ENCODE data around the gene ZNF28.
"Not testable (repeated sequence)": the region's sequence is repeated elsewhere in the genome, so short reads cannot be mapped to it uniquely, and the experiment has no call there.

ZNF28 gene

GRCh38 chr19:52786464-52787354, 34.7 kb downstream of the ZNF28 start, which contains the start of gene ZNF600:
TSS of gene ZNF600 (minus strand) at chr19:52786791. CDS start at chr19:52778888, 7,903 bp downstream.
- Histone ChIP-seq H3K18ac (ENCODE audit: low read depth in 1 of 2, low read length in 2 of 2) (peak within 1 kb of the TSS in 1 of 2 experiments; percentile 1), H2BK120ac (ENCODE audit: low read depth, low read length) (peak within 1 kb of the TSS; percentile 37), H3K23ac (ENCODE audit: low read length in 2 of 2) (peak within 1 kb of the TSS in 1 of 2 experiments; percentile 0), H2BK15ac (ENCODE audit: low read depth, poor library complexity, severe bottlenecking) (peak within 1 kb of the TSS; percentile 70), H4K8ac (ENCODE audit: low read length) (peak within 1 kb of the TSS; percentile 80), H3K9ac (ENCODE audit: low read length) (peak within 1 kb of the TSS; percentile 89), H2AFZ (ENCODE audit: low read depth, low read length) (peak within 1 kb of the TSS; percentile 83), H3K9me3 (ENCODE audit: control insufficient read depth, low read length) (peaks cover 10% of the 10 kb centered on the region), H3K4me3 (ENCODE audit: insufficient read depth in 1 of 2, low read depth in 1 of 2, low read length in 2 of 2) (peak within 1 kb of the TSS; percentile 67 to 87), H3K4me2 (ENCODE audit: low read length, poor library complexity, severe bottlenecking) (peak within 1 kb of the TSS; percentile 91)
- 2% methylated on average over 45 of the region's 47 CpGs for WGBS
- H2AK5ac ChIP-seq (ENCODE audit: low read length, severe bottlenecking); H4K91ac ChIP-seq (ENCODE audit: low read length); H3K36me3 ChIP-seq (ENCODE audit: control insufficient read depth in 1 of 2, insufficient read depth in 2 of 2, low read depth in 1 of 2, low read length in 2 of 2); H3K14ac ChIP-seq (ENCODE audit: low read length in 2 of 2); H3K4ac ChIP-seq (ENCODE audit: low read depth in 1 of 2, low read length in 2 of 2); H3K27me3 ChIP-seq (ENCODE audit: control insufficient read depth in 1 of 2, insufficient read depth in 1 of 2, low read length in 2 of 2); H3K4me1 ChIP-seq (ENCODE audit: control insufficient read depth, insufficient read depth, low read depth, low read length); H3K27ac ChIP-seq (ENCODE audit: low read length, poor library complexity, severe bottlenecking); H2BK12ac ChIP-seq (ENCODE audit: low read length in 2 of 2); H3K79me1 ChIP-seq (replicated peaks; ENCODE audit: low read length, poor library complexity, severe bottlenecking); H2BK5ac ChIP-seq (ENCODE audit: low read depth, low read length, poor library complexity, severe bottlenecking): not testable (repeated sequence)
- peak; percentile 75 for DNase-seq

- no peak overlapping the region for H2BK12ac ChIP-seq (ENCODE audit: low read length in 2 of 2)
- H2AK5ac ChIP-seq (ENCODE audit: low read length, severe bottlenecking) = no peak overlapping the region
- peaks cover 14% of the 10 kb centered on the region for H3K79me1 ChIP-seq (replicated peaks; ENCODE audit: low read length, poor library complexity, severe bottlenecking)
- peak overlapping the region in 1 of 2 experiments; percentile 1 for H3K18ac ChIP-seq (ENCODE audit: low read depth in 1 of 2, low read length in 2 of 2)
- H3K4me3 ChIP-seq (ENCODE audit: insufficient read depth in 1 of 2, low read depth in 1 of 2, low read length in 2 of 2) = peak overlapping the region; percentile 67 to 87
- peak overlapping the region; percentile 83 for H2AFZ ChIP-seq (ENCODE audit: low read depth, low read length)
- no peaks in the 10 kb centered on the region for H3K27me3 ChIP-seq (ENCODE audit: control insufficient read depth in 1 of 2, insufficient read depth in 1 of 2, low read length in 2 of 2)
- peak overlapping the region in 1 of 2 experiments; percentile 0 for H3K23ac ChIP-seq (ENCODE audit: low read length in 2 of 2)
- peak overlapping the region; percentile 91 for H3K4me2 ChIP-seq (ENCODE audit: low read length, poor library complexity, severe bottlenecking)
- peaks cover 4% of the 10 kb centered on the region for H3K4me1 ChIP-seq (ENCODE audit: control insufficient read depth, insufficient read depth, low read depth, low read length)
- no peak overlapping the region for H4K91ac ChIP-seq (ENCODE audit: low read length)
- peak overlapping the region; percentile 57 for H4K8ac ChIP-seq (ENCODE audit: low read length)
- no peak overlapping the region for H3K4ac ChIP-seq (ENCODE audit: low read depth in 1 of 2, low read length in 2 of 2)
- no peak overlapping the region for H3K14ac ChIP-seq (ENCODE audit: low read length in 2 of 2)
- H3K9ac ChIP-seq (ENCODE audit: low read length) = peak overlapping the region; percentile 89
- 6% methylated on average over 21 of the region's 23 CpGs for WGBS
- peaks cover 3 to 10% of the 10 kb centered on the region in 2 experiments for H3K36me3 ChIP-seq (ENCODE audit: control insufficient read depth in 1 of 2, insufficient read depth in 2 of 2, low read depth in 1 of 2, low read length in 2 of 2)
- H2BK15ac ChIP-seq (ENCODE audit: low read depth, poor library complexity, severe bottlenecking) = peak overlapping the region; percentile 70
- peak overlapping the region; percentile 37 for H2BK120ac ChIP-seq (ENCODE audit: low read depth, low read length)
- peaks cover 9% of the 10 kb centered on the region for H3K9me3 ChIP-seq (ENCODE audit: control insufficient read depth, low read length)
- no peak overlapping the region for H3K27ac ChIP-seq (ENCODE audit: low read length, poor library complexity, severe bottlenecking)
- DNase-seq = no peak
- no peak overlapping the region for H2BK5ac ChIP-seq (ENCODE audit: low read depth, low read length, poor library complexity, severe bottlenecking)
Measured at GRCh38 chr19:52786078-52786463, 35.4 kb downstream of the ZNF28 start.

- no peak overlapping the region for H3K18ac ChIP-seq (ENCODE audit: low read depth in 1 of 2, low read length in 2 of 2)
- H4K8ac ChIP-seq (ENCODE audit: low read length) = no peak overlapping the region
- no peak overlapping the region for H3K14ac ChIP-seq (ENCODE audit: low read length in 2 of 2)
- H3K79me1 ChIP-seq (replicated peaks; ENCODE audit: low read length, poor library complexity, severe bottlenecking) = peaks cover 14% of the 10 kb centered on the region
- WGBS = 96% methylated on average over 3 of the region's 3 CpGs
- H3K9ac ChIP-seq (ENCODE audit: low read length) = peak overlapping the region; percentile 89
- no peak overlapping the region for H3K27ac ChIP-seq (ENCODE audit: low read length, poor library complexity, severe bottlenecking)
- H2AFZ ChIP-seq (ENCODE audit: low read depth, low read length) = no peak overlapping the region
- no peak overlapping the region for H2AK5ac ChIP-seq (ENCODE audit: low read length, severe bottlenecking)
- H4K91ac ChIP-seq (ENCODE audit: low read length) = no peak overlapping the region
- no peaks in the 10 kb centered on the region for H3K27me3 ChIP-seq (ENCODE audit: control insufficient read depth in 1 of 2, insufficient read depth in 1 of 2, low read length in 2 of 2)
- H2BK5ac ChIP-seq (ENCODE audit: low read depth, low read length, poor library complexity, severe bottlenecking) = no peak overlapping the region
- peaks cover 7% of the 10 kb centered on the region for H3K9me3 ChIP-seq (ENCODE audit: control insufficient read depth, low read length)
- no peak overlapping the region for H2BK120ac ChIP-seq (ENCODE audit: low read depth, low read length)
- H3K23ac ChIP-seq (ENCODE audit: low read length in 2 of 2) = no peak overlapping the region
- H3K4me3 ChIP-seq (ENCODE audit: insufficient read depth in 1 of 2, low read depth in 1 of 2, low read length in 2 of 2) = peak overlapping the region in 1 of 2 experiments; percentile 87
- H2BK12ac ChIP-seq (ENCODE audit: low read length in 2 of 2) = no peak overlapping the region
- no peak for DNase-seq
- H2BK15ac ChIP-seq (ENCODE audit: low read depth, poor library complexity, severe bottlenecking) = no peak overlapping the region
- H3K4me2 ChIP-seq (ENCODE audit: low read length, poor library complexity, severe bottlenecking) = no peak overlapping the region
- no peak overlapping the region for H3K4ac ChIP-seq (ENCODE audit: low read depth in 1 of 2, low read length in 2 of 2)
- peaks cover 4 to 10% of the 10 kb centered on the region in 2 experiments for H3K36me3 ChIP-seq (ENCODE audit: control insufficient read depth in 1 of 2, insufficient read depth in 2 of 2, low read depth in 1 of 2, low read length in 2 of 2)
- peaks cover 4% of the 10 kb centered on the region for H3K4me1 ChIP-seq (ENCODE audit: control insufficient read depth, insufficient read depth, low read depth, low read length)
Measured at GRCh38 chr19:52785506-52785905, 35.9 kb downstream of the ZNF28 start.

- H3K4me2 ChIP-seq (ENCODE audit: low read length, poor library complexity, severe bottlenecking); H3K4ac ChIP-seq (ENCODE audit: low read depth in 1 of 2, low read length in 2 of 2); H3K27me3 ChIP-seq (ENCODE audit: control insufficient read depth in 1 of 2, insufficient read depth in 1 of 2, low read length in 2 of 2); H2BK5ac ChIP-seq (ENCODE audit: low read depth, low read length, poor library complexity, severe bottlenecking); H4K91ac ChIP-seq (ENCODE audit: low read length); H2BK12ac ChIP-seq (ENCODE audit: low read length in 2 of 2); H3K18ac ChIP-seq (ENCODE audit: low read depth in 1 of 2, low read length in 2 of 2); H2AK5ac ChIP-seq (ENCODE audit: low read length, severe bottlenecking); DNase-seq; H3K4me1 ChIP-seq (ENCODE audit: control insufficient read depth, insufficient read depth, low read depth, low read length); H3K14ac ChIP-seq (ENCODE audit: low read length in 2 of 2); H4K8ac ChIP-seq (ENCODE audit: low read length); H3K27ac ChIP-seq (ENCODE audit: low read length, poor library complexity, severe bottlenecking); H3K9ac ChIP-seq (ENCODE audit: low read length); H2BK120ac ChIP-seq (ENCODE audit: low read depth, low read length); H2BK15ac ChIP-seq (ENCODE audit: low read depth, poor library complexity, severe bottlenecking); H3K23ac ChIP-seq (ENCODE audit: low read length in 2 of 2); H3K4me3 ChIP-seq (ENCODE audit: insufficient read depth in 1 of 2, low read depth in 1 of 2, low read length in 2 of 2); H2AFZ ChIP-seq (ENCODE audit: low read depth, low read length); H3K9me3 ChIP-seq (ENCODE audit: control insufficient read depth, low read length): not testable (repeated sequence)
- no CpG with 5 or more reads among the region's 2 CpGs for WGBS
- Histone ChIP-seq H3K79me1 (replicated peaks; ENCODE audit: low read length, poor library complexity, severe bottlenecking) (peaks cover 18% of the 10 kb centered on the region), H3K36me3 (ENCODE audit: control insufficient read depth in 1 of 2, insufficient read depth in 2 of 2, low read depth in 1 of 2, low read length in 2 of 2) (peaks cover 10 to 20% of the 10 kb centered on the region in 2 experiments)
Measured at GRCh38 chr19:52782864-52783263, 38.6 kb downstream of the ZNF28 start.
